Rectal smooth muscle tissue (tissue), 1 donor: Measurements from ENCODE around the gene ACAN.

Experiments used
- H3K27ac ChIP-seq: one replicate; pipeline ENCODE4 v1.7.0; 2013; ENCODE audit warnings: low read depth, low read length, inconsistent platforms
- H3K27me3 ChIP-seq: one replicate; pipeline ENCODE4 v1.7.0; 2013; ENCODE audit warnings: low read length; ENCODE audit not compliant: control insufficient read depth, insufficient read depth
- H3K36me3 ChIP-seq: one replicate; pipeline ENCODE4 v1.7.0; 2013; ENCODE audit warnings: low read length; ENCODE audit not compliant: control insufficient read depth, insufficient read depth
- H3K4me1 ChIP-seq: one replicate; pipeline ENCODE4 v1.7.0; 2013; ENCODE audit warnings: low read length; ENCODE audit not compliant: control insufficient read depth, insufficient read depth
- H3K4me3 ChIP-seq: one replicate; pipeline ENCODE4 v1.7.0; 2013; ENCODE audit warnings: low read length
- H3K9ac ChIP-seq: one replicate; pipeline ENCODE4 v1.7.0; 2013; ENCODE audit warnings: low read length

The ACAN gene

GRCh38 chr15:88834211-88834812, 31.1 kb downstream of the ACAN start:
- Histone ChIP-seq H3K4me1 (no peaks in the 10 kb centered on the region), H3K9ac (no peak overlapping the region), H3K27ac (no peak overlapping the region), H3K4me3 (no peak overlapping the region), H3K27me3 (no peaks in the 10 kb centered on the region), H3K36me3 (no peaks in the 10 kb centered on the region)

- Histone ChIP-seq H3K4me3 (no peak overlapping the region), H3K36me3 (no peaks in the 10 kb centered on the region), H3K9ac (no peak overlapping the region), H3K27ac (no peak overlapping the region), H3K4me1 (no peaks in the 10 kb centered on the region), H3K27me3 (no peaks in the 10 kb centered on the region)
These were observed 31.9 kb downstream of the ACAN start for GRCh38 chr15:88835119-88835518.

GRCh38 chr15:88835646-88836045, 32.4 kb downstream of the ACAN start:
- Histone ChIP-seq H3K4me1 (no peaks in the 10 kb centered on the region), H3K4me3 (no peak overlapping the region), H3K36me3 (no peaks in the 10 kb centered on the region), H3K27ac (no peak overlapping the region), H3K27me3 (no peaks in the 10 kb centered on the region), H3K9ac (no peak overlapping the region)

- no peaks in the 10 kb centered on the region for H3K27me3 ChIP-seq
- no peak overlapping the region for H3K27ac ChIP-seq
- H3K4me1 ChIP-seq, result no peaks in the 10 kb centered on the region
- no peak overlapping the region for H3K9ac ChIP-seq
- H3K36me3 ChIP-seq, result no peaks in the 10 kb centered on the region
- no peak overlapping the region for H3K4me3 ChIP-seq
These were observed 35.4 kb downstream of the ACAN start for GRCh38 chr15:88838667-88839066.

GRCh38 chr15:88839146-88839545, 35.9 kb downstream of the ACAN start:
- Histone ChIP-seq H3K27ac (no peak overlapping the region), H3K4me1 (no peaks in the 10 kb centered on the region), H3K27me3 (no peaks in the 10 kb centered on the region), H3K4me3 (no peak overlapping the region), H3K36me3 (no peaks in the 10 kb centered on the region), H3K9ac (no peak overlapping the region)

- no peak overlapping the region for H3K27ac ChIP-seq
- H3K36me3 ChIP-seq, result no peaks in the 10 kb centered on the region
- H3K4me1 ChIP-seq, result no peaks in the 10 kb centered on the region
- no peak overlapping the region for H3K4me3 ChIP-seq
- no peaks in the 10 kb centered on the region for H3K27me3 ChIP-seq
- no peak overlapping the region for H3K9ac ChIP-seq
These were observed 36.7 kb downstream of the ACAN start for GRCh38 chr15:88839961-88840360.

- Histone ChIP-seq H3K4me3 (no peak overlapping the region), H3K9ac (no peak overlapping the region), H3K4me1 (no peaks in the 10 kb centered on the region), H3K27me3 (no peaks in the 10 kb centered on the region), H3K27ac (no peak overlapping the region), H3K36me3 (no peaks in the 10 kb centered on the region)
These were observed 38.0 kb downstream of the ACAN start for GRCh38 chr15:88841236-88841635.

- Histone ChIP-seq H3K4me1 (no peaks in the 10 kb centered on the region), H3K27ac (no peak overlapping the region), H3K4me3 (no peak overlapping the region), H3K9ac (no peak overlapping the region), H3K36me3 (no peaks in the 10 kb centered on the region), H3K27me3 (no peaks in the 10 kb centered on the region)
These were observed 38.9 kb downstream of the ACAN start for GRCh38 chr15:88842156-88842555.

GRCh38 chr15:88843334-88843733, 40.1 kb downstream of the ACAN start:
- Histone ChIP-seq H3K27me3 (no peaks in the 10 kb centered on the region), H3K36me3 (no peaks in the 10 kb centered on the region), H3K4me1 (no peaks in the 10 kb centered on the region), H3K4me3 (no peak overlapping the region), H3K9ac (no peak overlapping the region), H3K27ac (no peak overlapping the region)

GRCh38 chr15:88844749-88845386, 41.6 kb downstream of the ACAN start:
- Histone ChIP-seq H3K4me3 (no peak overlapping the region), H3K27ac (no peak overlapping the region), H3K9ac (no peak overlapping the region), H3K27me3 (no peaks in the 10 kb centered on the region), H3K4me1 (no peaks in the 10 kb centered on the region), H3K36me3 (no peaks in the 10 kb centered on the region)

GRCh38 chr15:88845616-88846015, 42.4 kb downstream of the ACAN start:
- H3K27ac ChIP-seq, result no peak overlapping the region

GRCh38 chr15:88847144-88847543, 43.9 kb downstream of the ACAN start:
- H3K9ac ChIP-seq, result no peak overlapping the region
- no peaks in the 10 kb centered on the region for H3K4me1 ChIP-seq
- no peaks in the 10 kb centered on the region for H3K36me3 ChIP-seq
- H3K4me3 ChIP-seq, result no peak overlapping the region
- no peak overlapping the region for H3K27ac ChIP-seq
- H3K27me3 ChIP-seq, result no peaks in the 10 kb centered on the region

More at GRCh38 chr15:88845616-88846015, 42.4 kb downstream of the ACAN start:
- Histone ChIP-seq H3K9ac (no peak overlapping the region), H3K27me3 (no peaks in the 10 kb centered on the region), H3K4me3 (no peak overlapping the region), H3K4me1 (no peaks in the 10 kb centered on the region), H3K36me3 (no peaks in the 10 kb centered on the region)

GRCh38 chr15:88848203-88848602, 45.0 kb downstream of the ACAN start:
- Histone ChIP-seq H3K27ac (no peak overlapping the region), H3K9ac (no peak overlapping the region), H3K27me3 (peaks cover 3% of the 10 kb centered on the region), H3K4me1 (no peaks in the 10 kb centered on the region), H3K4me3 (no peak overlapping the region), H3K36me3 (no peaks in the 10 kb centered on the region)
